ENCODE data around the gene CELA3B.
"Not testable (repeated sequence)": the region's sequence is repeated elsewhere in the genome, so short reads cannot be mapped to it uniquely, and the experiment has no call there.

DNA sequence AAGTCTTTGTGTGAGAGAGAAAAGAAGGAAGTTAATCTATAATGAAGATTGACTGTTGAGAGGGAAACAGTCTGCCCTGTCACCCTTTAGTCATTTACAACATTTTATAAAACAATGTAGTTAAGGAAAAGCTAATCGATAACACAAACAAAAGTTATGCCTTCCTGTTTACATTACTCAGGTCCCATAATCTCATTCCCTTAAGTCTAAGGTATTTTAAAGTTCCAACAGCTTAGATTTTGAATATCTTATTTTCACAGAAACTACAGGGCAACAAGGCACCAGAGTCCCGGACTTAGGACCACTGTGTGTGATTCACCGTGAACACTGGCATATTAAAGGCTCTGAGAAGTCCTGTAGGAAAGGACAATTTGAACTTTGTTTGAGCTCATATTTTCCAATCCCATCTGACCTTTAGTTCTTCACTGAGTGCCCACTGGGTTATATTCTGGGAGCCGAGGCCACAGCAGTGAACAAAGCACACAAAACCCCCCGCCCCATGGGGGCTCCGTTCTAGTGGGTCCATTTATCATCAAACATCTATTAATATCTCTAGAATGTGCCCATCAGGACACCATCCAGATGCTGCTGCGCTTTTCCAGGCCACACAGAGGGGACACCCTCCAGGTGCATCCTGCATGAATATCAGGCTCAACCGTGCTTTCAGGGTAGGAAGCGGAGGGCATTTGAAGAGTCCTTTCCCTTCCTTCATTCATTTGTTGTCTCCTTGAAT lies 21.2 kb downstream of the CELA3B start:
- TF ChIP-seq, protein P1, sequence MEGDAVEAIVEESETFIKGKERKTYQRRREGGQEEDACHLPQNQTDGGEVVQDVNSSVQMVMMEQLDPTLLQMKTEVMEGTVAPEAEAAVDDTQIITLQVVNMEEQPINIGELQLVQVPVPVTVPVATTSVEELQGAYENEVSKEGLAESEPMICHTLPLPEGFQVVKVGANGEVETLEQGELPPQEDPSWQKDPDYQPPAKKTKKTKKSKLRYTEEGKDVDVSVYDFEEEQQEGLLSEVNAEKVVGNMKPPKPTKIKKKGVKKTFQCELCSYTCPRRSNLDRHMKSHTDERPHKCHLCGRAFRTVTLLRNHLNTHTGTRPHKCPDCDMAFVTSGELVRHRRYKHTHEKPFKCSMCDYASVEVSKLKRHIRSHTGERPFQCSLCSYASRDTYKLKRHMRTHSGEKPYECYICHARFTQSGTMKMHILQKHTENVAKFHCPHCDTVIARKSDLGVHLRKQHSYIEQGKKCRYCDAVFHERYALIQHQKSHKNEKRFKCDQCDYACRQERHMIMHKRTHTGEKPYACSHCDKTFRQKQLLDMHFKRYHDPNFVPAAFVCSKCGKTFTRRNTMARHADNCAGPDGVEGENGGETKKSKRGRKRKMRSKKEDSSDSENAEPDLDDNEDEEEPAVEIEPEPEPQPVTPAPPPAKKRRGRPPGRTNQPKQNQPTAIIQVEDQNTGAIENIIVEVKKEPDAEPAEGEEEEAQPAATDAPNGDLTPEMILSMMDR (IDR thresholded peaks at IDR 0.05), result not testable (repeated sequence)
- not testable (repeated sequence) for TF ChIP-seq POLR2A, EP300 (IDR thresholded peaks at IDR 0.05)
